BLaER1 (cell line): ENCODE results near the gene NLRC5.
"Not testable (repeated sequence)": the region's sequence is repeated elsewhere in the genome, so short reads cannot be mapped to it uniquely, and the experiment has no call there.

Experiments used
- H3K27ac ChIP-seq: shearing (Covaris generic); formaldehyde crosslinking; 2 replicates; pipeline ENCODE4 v1.8.1; 2022
- H3K27me3 ChIP-seq: shearing (Covaris generic); formaldehyde crosslinking; 2 replicates; pipeline ENCODE4 v1.8.1; 2022
- H3K36me3 ChIP-seq: shearing (Covaris generic); formaldehyde crosslinking; 2 replicates; pipeline ENCODE4 v1.8.1; 2022
- H3K4me1 ChIP-seq: shearing (Covaris generic); formaldehyde crosslinking; 2 replicates; pipeline ENCODE4 v1.8.1; 2022
- H3K4me2 ChIP-seq: shearing (Covaris generic); formaldehyde crosslinking; 2 replicates; pipeline ENCODE4 v1.8.1; 2022
- H3K4me3 ChIP-seq: shearing (Covaris generic); formaldehyde crosslinking; 2 replicates; pipeline ENCODE4 v1.8.1; 2022
- H3K9ac ChIP-seq: shearing (Covaris generic); formaldehyde crosslinking; 2 replicates; pipeline ENCODE4 v1.8.1; 2022
- H3K9me3 ChIP-seq: shearing (Covaris generic); formaldehyde crosslinking; 2 replicates; pipeline ENCODE4 v1.8.1; 2022
- H4K20me1 ChIP-seq: shearing (Covaris generic); formaldehyde crosslinking; 2 replicates; pipeline ENCODE4 v1.8.1; 2022
- Cebpa-rat ChIP-seq: shearing (Covaris generic); IDR thresholded peaks from 2 replicates; pipeline ENCODE4 v1.8.1; 2022

NLRC5 gene

DNA sequence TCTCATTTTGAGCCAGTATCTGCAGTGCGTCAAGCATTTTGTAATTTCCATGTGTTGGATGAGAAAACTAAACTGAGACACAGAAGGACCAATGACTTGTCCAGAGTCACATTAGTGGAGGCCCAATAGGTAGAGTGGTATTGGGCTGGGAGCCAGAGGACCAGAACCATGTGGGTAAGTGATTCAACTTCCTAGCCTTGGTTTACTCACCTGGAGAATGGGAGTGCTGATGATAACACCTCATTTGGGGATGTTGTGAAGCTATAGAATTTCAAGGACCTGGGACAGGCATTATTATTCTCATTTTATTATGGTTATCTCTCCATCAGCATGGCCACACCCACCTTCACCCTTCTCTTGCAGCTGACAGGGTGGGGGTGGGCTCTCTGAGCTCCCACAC is 111.1 kb downstream of the NLRC5 start:
- H3K27ac ChIP-seq = no peak overlapping the region
- peaks cover 47% of the 10 kb centered on the region for H3K4me1 ChIP-seq
- H3K9ac ChIP-seq = no peak overlapping the region
- peaks cover 89% of the 10 kb centered on the region for H4K20me1 ChIP-seq
- no peak overlapping the region for H3K4me3 ChIP-seq
- H3K36me3 ChIP-seq = peaks cover 15% of the 10 kb centered on the region; the same call in 1 of the 2 replicates
- H3K27me3 ChIP-seq = no peaks in the 10 kb centered on the region
- H3K4me2 ChIP-seq = no peak overlapping the region
- no peaks in the 10 kb centered on the region for H3K9me3 ChIP-seq
- TF ChIP-seq Cebpa-rat = no peak

DNA sequence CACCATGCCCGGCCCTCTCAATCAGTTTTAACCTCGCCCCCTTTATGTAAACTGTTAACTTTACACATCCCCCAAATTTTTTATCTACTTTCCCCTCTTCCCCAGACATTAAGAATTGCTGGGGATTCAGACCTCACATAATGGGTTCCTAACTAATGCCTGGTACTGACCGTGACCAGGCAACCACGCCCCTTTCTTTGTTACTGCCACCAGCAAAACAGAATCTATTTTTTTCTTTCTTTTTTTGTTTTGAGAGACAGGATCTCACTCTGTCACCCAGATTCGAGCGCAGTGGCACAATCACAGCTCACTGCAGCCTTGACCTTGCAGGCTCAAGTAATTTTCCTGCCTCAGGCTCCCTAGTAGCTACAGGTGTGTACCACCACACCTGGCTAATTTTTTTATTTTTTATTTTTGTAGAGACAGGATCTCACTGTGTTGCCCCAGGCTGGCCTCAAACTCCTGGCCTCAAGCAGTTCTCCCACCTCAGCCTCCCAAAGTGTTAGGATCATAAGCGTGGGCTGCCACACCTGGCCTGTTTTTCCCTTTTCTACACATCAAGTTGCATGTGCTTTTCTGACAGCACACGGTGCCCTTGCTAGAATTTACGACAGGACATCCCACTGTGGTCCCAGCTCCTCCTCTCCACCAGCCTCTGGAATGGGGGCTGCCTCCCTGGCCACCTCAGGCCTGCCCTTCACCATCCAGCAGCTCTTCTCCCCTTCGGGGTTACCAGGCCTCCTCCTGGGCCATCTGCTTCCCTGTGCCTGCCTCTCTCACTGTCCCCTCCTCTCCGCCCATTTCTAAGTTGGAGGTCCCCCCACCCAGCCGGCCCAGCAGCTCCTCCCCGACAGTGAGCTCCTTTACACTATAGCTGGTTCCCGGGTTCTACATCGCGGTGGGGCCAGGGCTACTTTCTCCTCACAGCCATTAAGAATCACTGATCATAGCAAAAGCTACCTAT is 113.8 kb downstream of the NLRC5 start:
- no peaks in the 10 kb centered on the region for H3K9me3 ChIP-seq
- H3K9ac ChIP-seq = 0 out of 2 replicates have a peak overlapping the region, but pooled peaks have one; percentile 15
- 0 out of 2 replicates have a peak, but pooled peaks cover 8% of the 10 kb centered on the region for H3K36me3 ChIP-seq

DNA sequence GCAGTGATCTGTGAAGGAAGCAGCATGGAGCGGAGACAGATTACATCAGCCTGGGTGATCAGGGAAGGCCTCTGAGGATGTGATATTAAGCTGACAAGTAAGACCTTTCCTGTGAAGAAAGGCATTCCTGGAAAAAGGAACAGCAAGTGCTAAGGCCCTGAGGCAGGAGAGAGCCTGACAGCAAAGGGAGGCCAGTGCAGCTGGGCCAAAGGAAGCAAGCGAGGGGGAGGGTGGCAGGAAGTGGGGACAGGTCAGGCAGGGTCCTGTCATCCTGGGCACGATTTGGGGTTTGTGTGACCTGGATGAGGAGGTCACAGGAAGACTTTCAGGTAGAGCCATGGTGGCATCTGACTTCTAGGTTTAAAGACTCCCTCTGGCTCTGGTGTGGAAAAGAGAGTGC is 115.3 kb downstream of the NLRC5 start:
- no peak overlapping the region; the same call in 1 of the 2 replicates for H3K27ac ChIP-seq
- no peaks in the 10 kb centered on the region for H3K9me3 ChIP-seq
- H3K27me3 ChIP-seq = no peaks in the 10 kb centered on the region
- H4K20me1 ChIP-seq = peaks cover 87% of the 10 kb centered on the region
- H3K9ac ChIP-seq = no peak overlapping the region
- H3K36me3 ChIP-seq = 0 out of 2 replicates have a peak, but pooled peaks cover 13% of the 10 kb centered on the region
- no peak overlapping the region for H3K4me3 ChIP-seq
- no peak for TF ChIP-seq Cebpa-rat
- H3K4me2 ChIP-seq = no peak overlapping the region; the same call in 1 of the 2 replicates
- peaks cover 21% of the 10 kb centered on the region; the same call in 1 of the 2 replicates for H3K4me1 ChIP-seq

More for the DNA sequence above, 113.8 kb downstream of the NLRC5 start:
- no peak overlapping the region for H3K4me2 ChIP-seq
- H3K4me1 ChIP-seq = peaks cover 32% of the 10 kb centered on the region
- no peaks in the 10 kb centered on the region for H3K27me3 ChIP-seq
- no peak for TF ChIP-seq Cebpa-rat
- H3K27ac ChIP-seq = 0 out of 2 replicates have a peak overlapping the region, but pooled peaks have one; percentile 20
- H3K4me3 ChIP-seq = no peak overlapping the region
- peaks cover 87% of the 10 kb centered on the region for H4K20me1 ChIP-seq

DNA sequence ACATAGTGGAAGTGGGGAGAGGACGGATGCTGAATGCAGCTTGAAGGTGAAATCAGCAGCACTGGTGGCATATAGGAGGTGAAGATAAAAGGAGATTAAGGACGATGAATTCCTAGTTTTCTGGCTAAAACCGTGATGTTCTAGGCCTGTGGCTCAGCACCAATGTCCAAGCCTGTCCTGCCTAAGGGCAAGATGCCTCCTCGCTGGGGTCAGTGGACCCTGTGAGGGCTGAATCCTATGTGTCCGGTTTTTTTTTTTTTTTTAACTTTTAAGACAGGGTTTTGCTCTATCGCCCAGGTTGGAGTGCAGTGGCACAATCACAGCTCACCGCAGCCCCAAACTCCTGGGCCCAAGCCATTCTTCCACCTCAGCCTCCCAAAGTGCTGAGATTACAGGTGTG is 115.8 kb downstream of the NLRC5 start:
- peaks cover 21% of the 10 kb centered on the region; the same call in 1 of the 2 replicates for H3K4me1 ChIP-seq
- no peak overlapping the region for H3K4me2 ChIP-seq
- no peak overlapping the region; the same call in 1 of the 2 replicates for H3K27ac ChIP-seq
- no peaks in the 10 kb centered on the region for H3K27me3 ChIP-seq
- peaks cover 87% of the 10 kb centered on the region for H4K20me1 ChIP-seq
- 0 out of 2 replicates have a peak, but pooled peaks cover 14% of the 10 kb centered on the region for H3K36me3 ChIP-seq
- no peak overlapping the region for H3K9ac ChIP-seq
- H3K9me3 ChIP-seq = no peaks in the 10 kb centered on the region
- no peak overlapping the region for H3K4me3 ChIP-seq
- TF ChIP-seq Cebpa-rat = no peak

DNA sequence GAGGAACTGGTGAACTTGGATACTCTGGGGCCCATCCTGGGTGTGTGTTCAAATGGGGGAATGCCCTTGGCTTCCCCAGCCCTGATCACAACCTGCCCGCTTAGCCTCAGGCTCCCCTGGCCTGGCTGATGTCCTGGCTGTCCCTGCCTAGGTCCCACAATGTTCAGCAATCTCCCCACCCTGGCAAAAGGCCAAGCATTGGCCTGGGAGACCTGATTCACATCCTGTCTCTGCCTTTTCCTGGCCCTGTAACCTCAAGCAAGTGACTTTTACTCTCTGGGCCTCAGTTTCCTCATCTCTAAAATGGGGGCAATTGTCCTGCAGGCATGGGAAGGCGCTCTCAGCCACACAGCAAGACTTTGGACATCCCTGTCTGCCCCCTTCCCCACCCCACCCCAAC is 117.4 kb downstream of the NLRC5 start:
- Histone ChIP-seq H3K4me2 (no peak overlapping the region), H4K20me1 (peaks cover 77% of the 10 kb centered on the region)
- TF ChIP-seq Cebpa-rat = no peak

DNA sequence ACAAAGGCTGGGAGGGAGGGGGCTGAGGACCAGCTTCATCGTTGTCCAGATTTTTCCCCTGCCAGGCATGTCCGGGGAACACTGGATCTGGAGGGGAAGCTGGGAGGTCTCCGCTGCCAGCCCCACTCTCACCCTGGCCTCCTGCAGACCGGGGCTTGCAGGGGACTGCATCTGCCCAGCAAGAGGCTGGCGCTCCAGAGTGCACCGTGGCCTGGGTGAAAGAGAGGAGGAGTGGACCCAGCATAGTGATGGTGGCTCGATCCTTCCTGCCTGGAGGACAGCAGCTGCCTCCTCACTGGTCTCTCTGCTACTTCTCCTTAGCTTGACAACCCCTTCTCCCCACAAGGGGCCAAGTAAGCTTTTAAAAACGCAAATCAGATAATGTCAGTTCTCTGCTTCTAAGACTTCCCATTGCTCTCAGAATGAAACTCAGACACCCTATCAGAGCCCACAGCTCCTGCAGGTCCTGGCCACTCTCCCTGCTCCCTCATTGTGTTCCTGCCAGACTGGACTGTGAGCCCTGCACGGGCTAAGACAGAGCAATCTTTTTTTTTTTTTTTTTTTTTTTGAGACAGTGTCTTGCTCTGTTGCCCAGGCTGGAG is 118.1 kb downstream of the NLRC5 start:
- no peak for TF ChIP-seq Cebpa-rat
- Histone ChIP-seq H3K36me3 (peaks cover 10% of the 10 kb centered on the region; the same call in 1 of the 2 replicates), H4K20me1 (peaks cover 70% of the 10 kb centered on the region)

More for the DNA sequence above, 117.4 kb downstream of the NLRC5 start:
- no peaks in the 10 kb centered on the region for H3K9me3 ChIP-seq
- H3K36me3 ChIP-seq = peaks cover 10% of the 10 kb centered on the region; the same call in 1 of the 2 replicates
- no peaks in the 10 kb centered on the region for H3K27me3 ChIP-seq
- H3K4me1 ChIP-seq = peaks cover 27% of the 10 kb centered on the region
- H3K27ac ChIP-seq = no peak overlapping the region
- no peak overlapping the region for H3K4me3 ChIP-seq
- H3K9ac ChIP-seq = no peak overlapping the region

DNA sequence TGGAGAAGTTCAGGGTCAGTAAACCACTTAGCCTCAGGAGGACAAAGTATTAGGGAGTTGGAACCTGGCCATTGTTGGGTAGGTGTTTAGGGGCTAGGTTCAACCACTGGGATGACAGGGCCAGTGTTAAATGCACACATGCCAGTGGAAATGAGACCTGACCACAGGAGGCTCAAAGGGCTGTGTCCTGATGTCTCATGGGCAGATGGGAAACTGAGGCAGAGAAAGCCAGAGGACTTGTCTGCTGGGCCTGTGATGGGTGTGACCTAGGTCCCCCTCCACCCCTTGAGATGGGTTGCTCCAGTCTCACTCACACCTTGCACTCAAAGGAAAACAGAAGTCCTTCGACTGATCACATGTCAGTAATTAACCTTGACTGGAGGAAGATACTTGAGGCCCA is 119.1 kb downstream of the NLRC5 start:
- H3K4me3 ChIP-seq = no peak overlapping the region
- H3K9me3 ChIP-seq = no peaks in the 10 kb centered on the region
- H3K4me1 ChIP-seq = peaks cover 44% of the 10 kb centered on the region
- no peak overlapping the region for H3K27ac ChIP-seq
- TF ChIP-seq Cebpa-rat = no peak
- H3K36me3 ChIP-seq = peaks cover 17% of the 10 kb centered on the region
- H3K4me2 ChIP-seq = no peak overlapping the region
- H3K27me3 ChIP-seq = no peaks in the 10 kb centered on the region
- H4K20me1 ChIP-seq = peaks cover 69% of the 10 kb centered on the region
- H3K9ac ChIP-seq = no peak overlapping the region

More for the DNA sequence above, 118.1 kb downstream of the NLRC5 start:
- H3K27me3 ChIP-seq = no peaks in the 10 kb centered on the region
- H3K9ac ChIP-seq = no peak overlapping the region
- H3K27ac ChIP-seq = no peak overlapping the region
- no peaks in the 10 kb centered on the region for H3K9me3 ChIP-seq
- no peak overlapping the region for H3K4me3 ChIP-seq
- peaks cover 34% of the 10 kb centered on the region for H3K4me1 ChIP-seq
- no peak overlapping the region for H3K4me2 ChIP-seq

DNA sequence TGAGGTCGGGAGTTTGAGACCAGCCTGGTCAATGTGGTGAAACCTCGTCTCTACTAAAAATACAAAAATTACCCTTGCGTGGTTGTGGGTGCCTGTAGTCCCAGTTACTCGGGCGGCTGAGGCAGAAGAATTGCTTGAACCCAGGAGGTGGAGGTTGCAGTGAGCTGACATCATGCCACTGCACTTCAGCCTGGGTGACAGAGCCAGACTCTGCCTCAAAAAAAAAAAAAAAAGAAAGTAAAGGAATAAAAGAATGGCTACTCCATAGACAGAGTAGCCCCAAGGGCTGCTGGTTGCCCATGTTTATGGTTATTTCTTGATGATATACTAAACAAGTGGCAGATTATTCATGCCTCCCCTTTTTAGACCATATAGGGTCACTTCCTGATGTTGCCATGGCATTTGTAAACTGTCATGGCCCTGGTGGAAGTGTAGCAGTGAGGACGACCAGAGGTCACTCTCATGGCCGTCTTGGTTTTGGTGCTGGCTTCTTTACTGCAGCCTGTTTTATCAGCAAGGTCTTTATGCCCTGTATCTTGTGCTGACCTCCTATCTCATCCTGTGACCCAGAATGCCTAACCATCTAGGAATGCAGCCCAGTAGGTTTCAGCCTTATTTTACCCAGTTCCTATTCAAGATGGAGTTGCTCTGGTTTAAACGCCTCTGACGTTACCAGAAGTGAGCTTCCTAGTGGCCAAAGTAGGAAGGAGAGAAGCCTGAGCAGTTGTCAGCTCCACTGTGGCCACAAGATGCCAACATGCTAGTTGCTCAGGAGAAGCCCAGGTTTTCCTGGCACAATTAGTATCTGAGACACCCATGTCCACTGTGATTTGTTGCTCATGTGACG is 120.1 kb downstream of the NLRC5 start:
- H3K4me3 ChIP-seq, H3K4me2 ChIP-seq, H3K27ac ChIP-seq, H3K27me3 ChIP-seq, H3K9ac ChIP-seq, H3K9me3 ChIP-seq: not testable (repeated sequence)
- Histone ChIP-seq H3K36me3 (peaks cover 28% of the 10 kb centered on the region), H3K4me1 (peaks cover 50% of the 10 kb centered on the region), H4K20me1 (peaks cover 64% of the 10 kb centered on the region)

DNA sequence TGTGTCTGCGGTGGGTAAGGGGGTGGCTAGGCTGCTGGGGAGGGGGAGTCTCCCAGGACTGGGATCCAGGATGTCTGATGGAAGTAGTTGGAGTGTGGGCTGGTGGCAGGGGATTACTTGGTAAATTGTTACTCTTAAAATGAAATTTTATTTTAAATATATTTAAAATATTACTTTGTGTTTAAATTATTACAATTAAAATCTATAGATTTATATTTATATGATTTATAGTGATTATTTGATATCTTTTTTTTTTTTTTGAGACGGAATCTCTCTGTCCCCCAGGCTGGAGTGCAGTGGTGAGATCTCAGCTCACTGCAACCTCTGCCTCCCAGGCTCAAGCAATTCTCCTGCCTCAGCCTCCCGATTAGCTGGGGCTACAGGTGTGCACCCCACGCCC is 121.6 kb downstream of the NLRC5 start:
- Histone ChIP-seq H3K4me1 (peaks cover 46% of the 10 kb centered on the region), H3K4me3 (no peak overlapping the region), H3K27me3 (no peaks in the 10 kb centered on the region), H3K36me3 (peaks cover 40% of the 10 kb centered on the region), H3K9ac (no peak overlapping the region), H4K20me1 (peaks cover 50% of the 10 kb centered on the region), H3K9me3 (no peaks in the 10 kb centered on the region), H3K4me2 (no peak overlapping the region), H3K27ac (no peak overlapping the region)
- TF ChIP-seq Cebpa-rat = no peak
